GM12878 (cell line): Measurements from ENCODE around the gene RAET1E.

Experiments used
- CEBPB ChIP-seq, 2 experiments: fragments of 150-350 bp in 1 of 2; IDR thresholded peaks; 2 replicates each; pipeline ENCODE4 v1.6.1; 2012 to 2014; ENCODE audit warnings: low read depth in 2 of 2, low read length in 2 of 2, borderline replicate concordance in 1 of 2, inconsistent platforms in 1 of 2
- POLR2A ChIP-seq: IDR thresholded peaks from 2 replicates; pipeline ENCODE4 v1.6.1; 2011; ENCODE audit warnings: low read depth, mild to moderate bottlenecking, low read length
- RB1 ChIP-seq: fragments of 450-650 bp; formaldehyde crosslinking; IDR thresholded peaks from 2 replicates; pipeline ENCODE4 v1.6.1; 2017; ENCODE audit warnings: mild to moderate bottlenecking, borderline replicate concordance
- RFX5 ChIP-seq: IDR thresholded peaks from 2 replicates; pipeline ENCODE4 v1.6.1; 2011; ENCODE audit warnings: low read depth, low read length, improper control_type of control experiment
- SMC3 ChIP-seq: IDR thresholded peaks from 2 replicates; pipeline ENCODE4 v1.6.1; 2011; ENCODE audit warnings: low read length, improper control_type of control experiment, borderline replicate concordance
- TF ChIP-seq, protein P1 (sequence below), 3 experiments: IDR thresholded peaks in 2 of 3; conservative IDR thresholded peaks in 1 of 3; 2 replicates each; pipeline ENCODE4 v1.5.1; 2011; ENCODE audit warnings: low read depth in 3 of 3, low read length in 3 of 3, mild to moderate bottlenecking in 3 of 3, control low read depth in 2 of 3, moderate library complexity in 2 of 3, inconsistent platforms in 1 of 3, mixed read lengths in 1 of 3; ENCODE audit not compliant: control insufficient read depth in 2 of 3, insufficient read depth in 1 of 3; ENCODE audit errors: extremely low read depth in 1 of 3
- TF ChIP-seq, protein P2 (sequence below): IDR thresholded peaks from 2 replicates; pipeline ENCODE4 v1.6.1; 2011; ENCODE audit warnings: borderline replicate concordance, low read depth, mild to moderate bottlenecking, moderate library complexity, low read length; ENCODE audit not compliant: insufficient read depth, poor library complexity, severe bottlenecking
- TF ChIP-seq, protein P3 (sequence below): IDR thresholded peaks from 2 replicates; pipeline ENCODE4 v1.6.1; 2012; ENCODE audit warnings: low read depth, low read length, improper control_type of control experiment

DNA sequence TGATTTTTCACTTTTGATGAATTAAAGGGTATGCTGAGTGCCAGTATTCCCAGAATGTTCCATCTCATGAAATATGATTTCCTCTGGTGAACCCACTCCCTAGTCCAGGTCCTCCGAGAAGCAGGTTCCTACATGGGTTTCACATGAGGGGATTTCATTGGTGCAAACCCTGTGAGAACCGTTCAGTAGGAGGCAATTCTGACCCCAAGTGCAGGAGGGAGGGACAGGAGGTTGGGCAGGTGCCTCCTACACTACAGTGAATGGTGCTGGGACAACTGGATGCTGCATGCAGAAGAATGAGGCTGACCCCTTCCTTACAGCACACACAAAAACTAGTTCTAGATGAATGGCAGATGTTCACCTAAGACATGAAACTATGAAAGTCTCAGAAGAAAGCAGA is 38.8 kb upstream of the RAET1E start:
- TF ChIP-seq, protein P1, sequence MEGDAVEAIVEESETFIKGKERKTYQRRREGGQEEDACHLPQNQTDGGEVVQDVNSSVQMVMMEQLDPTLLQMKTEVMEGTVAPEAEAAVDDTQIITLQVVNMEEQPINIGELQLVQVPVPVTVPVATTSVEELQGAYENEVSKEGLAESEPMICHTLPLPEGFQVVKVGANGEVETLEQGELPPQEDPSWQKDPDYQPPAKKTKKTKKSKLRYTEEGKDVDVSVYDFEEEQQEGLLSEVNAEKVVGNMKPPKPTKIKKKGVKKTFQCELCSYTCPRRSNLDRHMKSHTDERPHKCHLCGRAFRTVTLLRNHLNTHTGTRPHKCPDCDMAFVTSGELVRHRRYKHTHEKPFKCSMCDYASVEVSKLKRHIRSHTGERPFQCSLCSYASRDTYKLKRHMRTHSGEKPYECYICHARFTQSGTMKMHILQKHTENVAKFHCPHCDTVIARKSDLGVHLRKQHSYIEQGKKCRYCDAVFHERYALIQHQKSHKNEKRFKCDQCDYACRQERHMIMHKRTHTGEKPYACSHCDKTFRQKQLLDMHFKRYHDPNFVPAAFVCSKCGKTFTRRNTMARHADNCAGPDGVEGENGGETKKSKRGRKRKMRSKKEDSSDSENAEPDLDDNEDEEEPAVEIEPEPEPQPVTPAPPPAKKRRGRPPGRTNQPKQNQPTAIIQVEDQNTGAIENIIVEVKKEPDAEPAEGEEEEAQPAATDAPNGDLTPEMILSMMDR (IDR thresholded peaks at IDR 0.05 in 2 of 3, conservative IDR thresholded peaks at IDR 0.05 in 1 of 3; ENCODE audit: control insufficient read depth in 2 of 3, extremely low read depth in 1 of 3, insufficient read depth in 1 of 3, low read depth in 3 of 3, low read length in 3 of 3), result no peak
- TF ChIP-seq, protein P2, sequence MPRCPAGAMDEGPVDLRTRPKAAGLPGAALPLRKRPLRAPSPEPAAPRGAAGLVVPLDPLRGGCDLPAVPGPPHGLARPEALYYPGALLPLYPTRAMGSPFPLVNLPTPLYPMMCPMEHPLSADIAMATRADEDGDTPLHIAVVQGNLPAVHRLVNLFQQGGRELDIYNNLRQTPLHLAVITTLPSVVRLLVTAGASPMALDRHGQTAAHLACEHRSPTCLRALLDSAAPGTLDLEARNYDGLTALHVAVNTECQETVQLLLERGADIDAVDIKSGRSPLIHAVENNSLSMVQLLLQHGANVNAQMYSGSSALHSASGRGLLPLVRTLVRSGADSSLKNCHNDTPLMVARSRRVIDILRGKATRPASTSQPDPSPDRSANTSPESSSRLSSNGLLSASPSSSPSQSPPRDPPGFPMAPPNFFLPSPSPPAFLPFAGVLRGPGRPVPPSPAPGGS, result no peak
- no peak for TF ChIP-seq POLR2A
- no peak for TF ChIP-seq RB1
- TF ChIP-seq, protein P3, sequence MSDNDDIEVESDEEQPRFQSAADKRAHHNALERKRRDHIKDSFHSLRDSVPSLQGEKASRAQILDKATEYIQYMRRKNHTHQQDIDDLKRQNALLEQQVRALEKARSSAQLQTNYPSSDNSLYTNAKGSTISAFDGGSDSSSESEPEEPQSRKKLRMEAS, result no peak
- no peak for TF ChIP-seq SMC3
- no peak for TF ChIP-seq RFX5
- TF ChIP-seq CEBPB (IDR thresholded peaks at IDR 0.05; ENCODE audit: borderline replicate concordance in 1 of 2, low read depth in 2 of 2, low read length in 2 of 2), result no peak
